Stimulated activated CD4-positive, alpha-beta T cell treated with anti-CD3 and anti-CD28 coated beads, Interleukin-12 subunit alpha, Interleukin-12 subunit beta, amount 100 ng/mL, for 48 hours (primary cell): ENCODE data around the gene REC8.
A peak's percentile ranks its signal among the peaks of the same experiment; 100 is the strongest.
"Not testable (repeated sequence)": the region's sequence is repeated elsewhere in the genome, so short reads cannot be mapped to it uniquely, and the experiment has no call there.

ENCODE experiments used
- DNase-seq, 3 donors: peaks; one replicate each; pipeline ENCODE4 v3.0.0-alpha.2; 2020; ENCODE audit warnings: low read depth in 2 of 3, low spot score in 1 of 3

The REC8 gene

GRCh38 chr14:24197056-24197450, 25.2 kb downstream of the REC8 start:
- no peak for DNase-seq

- no peak for DNase-seq
These were observed 27.1 kb downstream of the REC8 start for GRCh38 chr14:24198814-24199524.

- not testable (repeated sequence) for DNase-seq
These were observed 30.7 kb downstream of the REC8 start for GRCh38 chr14:24202538-24202937.

- not testable (repeated sequence) for DNase-seq
These were observed 31.5 kb downstream of the REC8 start for GRCh38 chr14:24203249-24203886.

- no peak for DNase-seq
These were observed 32.6 kb downstream of the REC8 start for GRCh38 chr14:24204163-24205146.

GRCh38 chr14:24206260-24207103, 34.6 kb downstream of the REC8 start:
- no peak for DNase-seq

- DNase-seq, result no peak
These were observed 35.2 kb downstream of the REC8 start for GRCh38 chr14:24207104-24207551.

GRCh38 chr14:24207625-24208024, 35.7 kb downstream of the REC8 start:
- no peak for DNase-seq

- no peak for DNase-seq
These were observed 39.4 kb downstream of the REC8 start for GRCh38 chr14:24211311-24211710.

GRCh38 chr14:24212924-24213865, 41.3 kb downstream of the REC8 start, which contains the start of gene CHMP4A:
TSS of gene CHMP4A (minus strand) at chr14:24213488. CDS start at chr14:24213439, 49 bp downstream.
- peak; percentile 94 to 97 (median 97) for DNase-seq

- no peak for DNase-seq
These were observed 42.2 kb downstream of the REC8 start for GRCh38 chr14:24213866-24214662.

GRCh38 chr14:24215495-24216344, 43.8 kb downstream of the REC8 start, which contains the start of gene MDP1:
TSS of gene MDP1 (minus strand) at chr14:24216066. CDS start at chr14:24215955, 111 bp downstream.
- peak; percentile 74 to 77 (median 76) for DNase-seq

- DNase-seq, result no peak
These were observed 44.4 kb downstream of the REC8 start for GRCh38 chr14:24216345-24216699.

GRCh38 chr14:24216876-24217275, 45.0 kb downstream of the REC8 start:
- not testable (repeated sequence) for DNase-seq

GRCh38 chr14:24219080-24219479, 47.2 kb downstream of the REC8 start:
- DNase-seq, result no peak

GRCh38 chr14:24219521-24219920, 47.6 kb downstream of the REC8 start:
- DNase-seq, result no peak

- DNase-seq, result not testable (repeated sequence)
These were observed 51.1 kb downstream of the REC8 start for GRCh38 chr14:24222987-24223386.
